ENCODE data around the gene MFAP3. TPM values are rescaled to one million over a fixed set of nuclear protein-coding genes. Genes with fewer than 3 reads are reported as not detected.

The MFAP3 gene
- total RNA-seq: 10 to 100 TPM; 39.3 to 47.9 (median 43.0) TPM

GRCh38 chr5:154038707-154039457 lies at the start of gene MFAP3, which contains the start of gene FAM114A2:
Gene MFAP3, plus strand, starts transcription at chr5:154038967. Its CDS starts 10,756 bp downstream, at chr5:154049723.
Gene FAM114A2, minus strand, starts transcription at chr5:154038910. Its CDS starts 3,957 bp downstream, at chr5:154034953.
- H3K4me1 ChIP-seq: peaks cover 0 to 6% of the 10 kb centered on the region in 2 donors
- intact Hi-C loops (cut with DNase I; ENCODE audit: low total_unique reads): no loop called here
- H3K4me3 ChIP-seq: peak within 1 kb of the TSS; percentile 75 to 89 (median 76)
- H3K36me3 ChIP-seq: no peaks in the 10 kb centered on the region
- peak; percentile 83 to 88 for DNase-seq (ENCODE audit: low spot score in 2 of 2)
- no peak for TF ChIP-seq CTCF (IDR thresholded peaks at IDR 0.05)
- TF ChIP-seq POLR2AphosphoS5 (IDR thresholded peaks at IDR 0.05): peak; percentile 87 to 91 (median 91)
- TF ChIP-seq POLR2A (IDR thresholded peaks at IDR 0.05): peak; percentile 45
- peak within 1 kb of the TSS; percentile 82 to 92 for H3K27ac ChIP-seq
- H3K27me3 ChIP-seq: no peaks in the 10 kb centered on the region
- H3K9me3 ChIP-seq: no peaks in the 10 kb centered on the region

DNA sequence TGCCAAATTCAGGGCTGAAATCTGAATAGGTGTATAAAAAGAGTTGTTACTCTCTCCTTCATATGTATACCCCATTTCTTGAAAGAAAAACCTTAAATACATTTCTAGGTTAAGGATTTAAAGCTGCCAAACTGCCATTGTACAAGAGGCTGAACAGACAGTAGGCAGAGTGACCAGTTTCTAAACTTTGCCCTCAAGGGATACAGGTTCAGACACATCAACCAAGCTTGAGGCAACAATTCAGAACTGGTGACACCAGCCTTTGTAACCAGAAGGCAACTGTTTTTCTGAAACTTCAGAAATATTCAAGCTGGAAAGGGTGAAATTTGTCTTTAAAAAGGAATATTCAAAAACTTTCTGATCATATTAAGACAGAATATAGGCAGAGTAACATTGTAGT lies 47.6 kb upstream of the MFAP3 start:
- Histone ChIP-seq H3K9me3 (no peaks in the 10 kb centered on the region), H3K27me3 (no peaks in the 10 kb centered on the region), H3K36me3 (no peaks in the 10 kb centered on the region), H3K4me1 (no peaks in the 10 kb centered on the region), H3K27ac (no peak overlapping the region), H3K4me3 (no peak overlapping the region)
- TF ChIP-seq POLR2AphosphoS5 (IDR thresholded peaks at IDR 0.05): no peak
- no peak for TF ChIP-seq CTCF (IDR thresholded peaks at IDR 0.05)
- no peak for TF ChIP-seq POLR2A (IDR thresholded peaks at IDR 0.05)
- no peak for DNase-seq (ENCODE audit: low spot score in 2 of 2)
- intact Hi-C loops (cut with DNase I; ENCODE audit: low total_unique reads): no loop called here

DNA sequence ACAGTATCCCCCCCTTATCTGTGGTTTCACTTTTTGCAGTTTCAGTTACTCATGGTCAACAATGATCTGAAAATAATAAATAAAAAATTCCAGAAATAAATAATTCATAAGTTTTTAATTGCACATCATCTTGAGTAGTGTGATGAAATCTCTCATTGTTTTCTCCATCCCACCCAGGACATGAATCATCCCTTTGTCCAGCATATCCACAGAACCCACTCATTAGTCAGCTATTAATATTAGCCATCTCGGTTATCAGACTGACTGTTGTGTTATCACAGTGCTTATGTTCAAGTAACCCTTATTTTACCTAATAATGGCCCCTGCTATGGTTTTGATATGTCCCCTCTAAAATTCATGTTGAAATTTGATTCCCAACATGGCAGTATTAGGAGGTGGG lies 40.8 kb upstream of the MFAP3 start:
- intact Hi-C loops (cut with DNase I; ENCODE audit: low total_unique reads): no loop called here
- DNase-seq (ENCODE audit: low spot score in 2 of 2): no peak
- Histone ChIP-seq H3K4me3 (no peak overlapping the region), H3K27me3 (no peaks in the 10 kb centered on the region), H3K27ac (no peak overlapping the region), H3K9me3 (no peaks in the 10 kb centered on the region), H3K36me3 (peaks cover 15% of the 10 kb centered on the region), H3K4me1 (no peaks in the 10 kb centered on the region)
- no peak for TF ChIP-seq POLR2A (IDR thresholded peaks at IDR 0.05)
- no peak for TF ChIP-seq CTCF (IDR thresholded peaks at IDR 0.05)
- TF ChIP-seq POLR2AphosphoS5 (IDR thresholded peaks at IDR 0.05): no peak

DNA sequence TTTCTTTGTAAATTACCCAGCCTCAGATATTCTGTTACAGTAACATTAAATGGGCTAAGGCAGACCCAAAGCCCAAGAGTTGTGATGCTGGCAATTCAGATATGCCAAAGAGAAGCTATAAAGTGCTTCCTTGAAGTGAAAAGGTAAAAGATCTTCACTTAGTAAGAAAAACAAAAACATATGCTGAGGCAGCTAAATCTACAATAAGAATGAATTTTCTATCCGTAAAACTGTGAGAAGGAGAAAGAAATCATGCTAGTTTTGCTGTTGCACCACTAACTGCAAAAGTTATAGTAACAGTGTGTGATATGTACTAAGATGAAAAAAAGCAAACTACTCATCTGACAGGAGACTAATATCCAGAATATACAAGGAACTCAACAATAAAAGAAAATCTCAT lies 40.0 kb upstream of the MFAP3 start:
- DNase-seq (ENCODE audit: low spot score in 2 of 2): no peak
- peaks cover 15% of the 10 kb centered on the region for H3K36me3 ChIP-seq
- intact Hi-C loops (cut with DNase I; ENCODE audit: low total_unique reads): no loop called here
- no peaks in the 10 kb centered on the region for H3K9me3 ChIP-seq
- no peak overlapping the region for H3K4me3 ChIP-seq
- no peaks in the 10 kb centered on the region for H3K27me3 ChIP-seq
- TF ChIP-seq POLR2A (IDR thresholded peaks at IDR 0.05) (no peak), CTCF (IDR thresholded peaks at IDR 0.05) (no peak), POLR2AphosphoS5 (IDR thresholded peaks at IDR 0.05) (no peak)
- H3K4me1 ChIP-seq: no peaks in the 10 kb centered on the region
- no peak overlapping the region for H3K27ac ChIP-seq

- Histone ChIP-seq H3K27ac (no peak overlapping the region), H3K27me3 (no peaks in the 10 kb centered on the region), H3K4me3 (no peak overlapping the region), H3K36me3 (peaks cover 15% of the 10 kb centered on the region), H3K4me1 (no peaks in the 10 kb centered on the region), H3K9me3 (no peaks in the 10 kb centered on the region)
- intact Hi-C loops (cut with DNase I; ENCODE audit: low total_unique reads): no loop called here
- DNase-seq (ENCODE audit: low spot score in 2 of 2): no peak
- TF ChIP-seq CTCF (IDR thresholded peaks at IDR 0.05): no peak
- TF ChIP-seq POLR2A (IDR thresholded peaks at IDR 0.05): no peak
- TF ChIP-seq POLR2AphosphoS5 (IDR thresholded peaks at IDR 0.05): no peak
Observed at GRCh38 chr5:153999995-154000394, 38.8 kb upstream of the MFAP3 start.

Measured in breast epithelium (tissue), 4 donors.